A549 (cell line): ENCODE results near the gene GNB1L. TPM values are rescaled to one million over a fixed set of nuclear protein-coding genes. Genes with fewer than 3 reads are reported as not detected.

Experiments
- ATAC-seq, 2 experiments: fragments of 200-7000 bp in 1 of 2; fragments of >200 bp in 1 of 2; cut with Nextera tagmentation in 1 of 2; cut with Tn5 transposase in 1 of 2; 3 replicates each; pipeline versions ENCODE4 v1.8.0 to v1.9.1; 2018 to 2020; ENCODE audit warnings: mild to moderate bottlenecking in 1 of 2, moderate library complexity in 1 of 2
- CTCF ChIA-PET: fragments of 300-600 bp; sonication (Branson Sonifier 250); formaldehyde crosslinking; extraction: SDS; loops from one replicate; lab custom pipeline; 2021; ENCODE audit warnings: antibody characterized with exemption, inconsistent platforms; lab: Yijun Ruan, JAX
- POLR2A ChIA-PET: fragments of 350-600 bp; formaldehyde crosslinking; extraction: SDS; loops from one replicate; lab custom pipeline; 2021; ENCODE audit warnings: antibody characterized with exemption, inconsistent platforms; lab: Yijun Ruan, JAX
- DNase-seq, 2 experiments: peaks; one replicate each; pipeline versions ENCODE4 v3.0.0 to v3.0.0-alpha.2; 2011 to 2016; ENCODE audit warnings: low read depth in 1 of 2, low spot score in 1 of 2
- FAIRE-seq: peaks from 2 replicates; lab custom pipeline; 2011; peaks lifted over from hg19 to GRCh38; lab: Jason Lieb, UNC
- H3K27ac ChIP-seq, 2 experiments: fragments of >200 bp; sonication (Bioruptor Twin); formaldehyde crosslinking; 3 replicates each; pipeline ENCODE4 v1.5.1; 2016 to 2017
- H3K4me1 ChIP-seq: fragments of >200 bp; sonication (Bioruptor Twin); formaldehyde crosslinking; 3 replicates; pipeline ENCODE4 v1.6.1; 2016
- H3K4me2 ChIP-seq: fragments of >200 bp; sonication (Bioruptor Twin); formaldehyde crosslinking; 3 replicates; pipeline ENCODE4 v1.6.1; 2016
- H3K4me3 ChIP-seq: fragments of >200 bp; sonication (Bioruptor Twin); formaldehyde crosslinking; 3 replicates; pipeline ENCODE4 v1.5.1; 2016
- H3K9me3 ChIP-seq: fragments of >200 bp; sonication (Bioruptor Twin); formaldehyde crosslinking; 3 replicates; pipeline ENCODE4 v1.6.1; 2016
- CEBPB ChIP-seq, 2 experiments: fragments of >200 bp in 1 of 2; sonication (Bioruptor Twin) in 1 of 2; formaldehyde crosslinking in 1 of 2; IDR thresholded peaks; 2 replicates each; pipeline ENCODE4 v1.6.1; 2012 to 2016
- CHD2 ChIP-seq: fragments of 150-350 bp; IDR thresholded peaks from 2 replicates; pipeline ENCODE4 v1.6.1; 2014; ENCODE audit warnings: low read length; ENCODE audit not compliant: partially characterized antibody
- CHD4 ChIP-seq: fragments of 200-600 bp; sonication (generic); IDR thresholded peaks from 2 replicates; pipeline ENCODE4 v1.6.1; 2016; ENCODE audit warnings: antibody characterized with exemption, mild to moderate bottlenecking, borderline replicate concordance
- EHF ChIP-seq: fragments of 250-450 bp; sonication (Bioruptor Pico); IDR thresholded peaks from 2 replicates; pipeline ENCODE4 v1.5.0; 2020; ENCODE audit warnings: mild to moderate bottlenecking
- EHMT2 ChIP-seq: fragments of 200-600 bp; sonication (generic); IDR thresholded peaks from 2 replicates; pipeline ENCODE4 v1.6.1; 2016; ENCODE audit warnings: antibody characterized with exemption, low read depth, mild to moderate bottlenecking, moderate library complexity
- EP300 ChIP-seq, 2 experiments: fragments of >200 bp; sonication (Bioruptor Twin); formaldehyde crosslinking; IDR thresholded peaks; 2 replicates in 1 of 2; 3 replicates in 1 of 2; pipeline ENCODE4 v1.6.1; 2016 to 2017
- ESRRA ChIP-seq: fragments of 150-350 bp; IDR thresholded peaks from 2 replicates; pipeline ENCODE4 v1.6.1; 2014; ENCODE audit warnings: mild to moderate bottlenecking, low read length, borderline replicate concordance
- FOSB ChIP-seq: fragments of 250-450 bp; sonication (Bioruptor Pico); IDR thresholded peaks from 2 replicates; pipeline ENCODE4 v1.5.0; 2020; ENCODE audit warnings: mild to moderate bottlenecking, moderate library complexity
- HOXA7 ChIP-seq: fragments of 250-450 bp; sonication (Bioruptor Pico); IDR thresholded peaks from 2 replicates; pipeline ENCODE4 v1.5.0; 2020; ENCODE audit warnings: mild to moderate bottlenecking, moderate library complexity
- HOXB13 ChIP-seq: fragments of 250-450 bp; sonication (Bioruptor Pico); IDR thresholded peaks from 2 replicates; pipeline ENCODE4 v1.5.0; 2020; ENCODE audit warnings: low read depth, mild to moderate bottlenecking, moderate library complexity
- JUN ChIP-seq, 2 experiments: fragments of >200 bp; sonication (Bioruptor Twin); formaldehyde crosslinking; IDR thresholded peaks; 2 replicates in 1 of 2; 3 replicates in 1 of 2; pipeline ENCODE4 v1.6.1; 2016 to 2017
- JUNB ChIP-seq: fragments of >200 bp; sonication (Bioruptor Twin); formaldehyde crosslinking; IDR thresholded peaks from 2 replicates; pipeline ENCODE4 v1.6.1; 2016
- KDM1A ChIP-seq: fragments of 200-600 bp; sonication (generic); IDR thresholded peaks from 2 replicates; pipeline ENCODE4 v1.6.1; 2016; ENCODE audit warnings: low read depth, mild to moderate bottlenecking
- MAZ ChIP-seq: fragments of 150-350 bp; IDR thresholded peaks from 2 replicates; pipeline ENCODE4 v1.6.1; 2014; ENCODE audit warnings: antibody characterized with exemption, low read depth, low read length, borderline replicate concordance
- MYC ChIP-seq: IDR thresholded peaks from 2 replicates; pipeline ENCODE4 v1.6.1; 2012; ENCODE audit warnings: mild to moderate bottlenecking, inconsistent platforms, low read length, improper control_type of control experiment, borderline replicate concordance
- PHF8 ChIP-seq: fragments of 200-600 bp; sonication (generic); IDR thresholded peaks from 2 replicates; pipeline ENCODE4 v1.6.1; 2016; ENCODE audit warnings: low read depth, mild to moderate bottlenecking, antibody characterized with exemption, moderate library complexity, borderline replicate concordance
- RAD21 ChIP-seq, 2 experiments: fragments of >200 bp in 1 of 2; sonication (Bioruptor Twin) in 1 of 2; formaldehyde crosslinking in 1 of 2; IDR thresholded peaks in 1 of 2; conservative IDR thresholded peaks in 1 of 2; 2 replicates in 1 of 2; 3 replicates in 1 of 2; pipeline ENCODE4 v1.6.1; 2012 to 2018; ENCODE audit warnings: inconsistent platforms in 1 of 2
- RCOR1 ChIP-seq: fragments of 150-350 bp; IDR thresholded peaks from 2 replicates; pipeline ENCODE4 v1.6.1; 2014; ENCODE audit warnings: antibody characterized with exemption, low read length, low read depth
- RFX5 ChIP-seq: fragments of 450-650 bp; IDR thresholded peaks from 2 replicates; pipeline ENCODE4 v1.7.1; 2014; ENCODE audit warnings: antibody characterized with exemption, mild to moderate bottlenecking, moderate library complexity
- RNF2 ChIP-seq: fragments of 200-600 bp; sonication (generic); IDR thresholded peaks from 2 replicates; pipeline ENCODE4 v1.6.1; 2016; ENCODE audit warnings: low read depth, mild to moderate bottlenecking, antibody characterized with exemption, moderate library complexity, borderline replicate concordance
- SMC3 ChIP-seq: fragments of >200 bp; sonication (Bioruptor Twin); formaldehyde crosslinking; IDR thresholded peaks from 3 replicates; pipeline ENCODE4 v1.6.1; 2018; ENCODE audit warnings: inconsistent platforms
- TFCP2L1 ChIP-seq: fragments of 250-450 bp; sonication (Bioruptor Pico); IDR thresholded peaks from 2 replicates; pipeline ENCODE4 v1.5.0; 2021; ENCODE audit warnings: mild to moderate bottlenecking
- ZC3H11A ChIP-seq: fragments of 450-650 bp; IDR thresholded peaks from 2 replicates; pipeline ENCODE4 v1.6.1; 2014; ENCODE audit warnings: antibody characterized with exemption, mild to moderate bottlenecking
- WGBS: methylation state at CpG from one replicate; pipeline ENCODE4 v1.1.6; 2017; ENCODE audit errors: missing lambda C conversion rate; 5-methylcytosine and 5-hydroxymethylcytosine counted together
- polyA plus RNA-seq, 4 experiments: library from polyadenylated mRNA; depleted of rRNA in 3 of 4; stranded (reverse); fragments of >200 nt; fragmentation: RNase III in 1 of 4; extraction: RNeasy Plus Mini Kit Qiagen cat#74134 plus additional on column Dnase treatment in 1 of 4; gene quantifications; 2 replicates in 3 of 4; 3 replicates in 1 of 4; pipeline ENCODE4 v1.2.3, GENCODE V29; 2011 to 2017
- TF ChIP-seq, protein P1 (sequence below): fragments of >200 bp; sonication (Bioruptor Twin); formaldehyde crosslinking; IDR thresholded peaks from 3 replicates; pipeline ENCODE4 v1.6.1; 2016
- TF ChIP-seq, protein P2 (sequence below): fragments of 150-350 bp; IDR thresholded peaks from 2 replicates; pipeline ENCODE4 v1.6.1; 2014; ENCODE audit warnings: low read depth, mild to moderate bottlenecking, low read length
- TF ChIP-seq, protein P3 (sequence below): fragments of 250-450 bp; sonication (Bioruptor Pico); IDR thresholded peaks from 2 replicates; pipeline ENCODE4 v1.5.0; 2020; ENCODE audit warnings: low read depth, mild to moderate bottlenecking, moderate library complexity
- TF ChIP-seq, protein P4 (sequence below): fragments of >200 bp; sonication (Bioruptor Twin); formaldehyde crosslinking; IDR thresholded peaks from 2 replicates; pipeline ENCODE4 v1.6.1; 2016

The GNB1L gene
- polyA plus RNA-seq, 2 of the 4 experiments (the other 2 are of a cell fraction): 1.8 to 10.3 TPM

DNA sequence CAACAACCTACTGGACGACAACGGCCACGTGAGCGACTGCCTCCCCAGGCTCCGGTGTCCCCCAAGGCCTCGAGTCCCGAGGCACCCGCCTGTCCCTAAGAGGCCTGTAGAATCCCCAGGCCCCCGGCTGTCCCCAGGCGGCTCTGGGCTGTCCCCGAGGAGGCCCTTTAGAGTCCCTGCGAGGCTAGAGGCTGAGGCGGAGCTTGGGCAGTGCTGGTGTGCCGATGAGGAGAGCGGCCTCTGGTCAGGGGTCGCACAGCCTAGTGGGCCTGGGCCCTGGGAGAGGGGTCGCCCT lies 90.4 kb downstream of the GNB1L start:
- TF ChIP-seq, protein P1, sequence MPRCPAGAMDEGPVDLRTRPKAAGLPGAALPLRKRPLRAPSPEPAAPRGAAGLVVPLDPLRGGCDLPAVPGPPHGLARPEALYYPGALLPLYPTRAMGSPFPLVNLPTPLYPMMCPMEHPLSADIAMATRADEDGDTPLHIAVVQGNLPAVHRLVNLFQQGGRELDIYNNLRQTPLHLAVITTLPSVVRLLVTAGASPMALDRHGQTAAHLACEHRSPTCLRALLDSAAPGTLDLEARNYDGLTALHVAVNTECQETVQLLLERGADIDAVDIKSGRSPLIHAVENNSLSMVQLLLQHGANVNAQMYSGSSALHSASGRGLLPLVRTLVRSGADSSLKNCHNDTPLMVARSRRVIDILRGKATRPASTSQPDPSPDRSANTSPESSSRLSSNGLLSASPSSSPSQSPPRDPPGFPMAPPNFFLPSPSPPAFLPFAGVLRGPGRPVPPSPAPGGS: no peak
- TF ChIP-seq EHF (CRISPR knock-in tag) (no peak), EHMT2 (no peak), SMC3 (no peak), MYC (no peak), HOXB13 (no peak), RFX5 (no peak), RCOR1 (no peak), CHD2 (no peak), HOXA7 (no peak), ESRRA (no peak), RNF2 (no peak), MAZ (no peak), ZC3H11A (no peak), CEBPB (IDR thresholded peaks at IDR 0.05) (no peak), EP300 (IDR thresholded peaks at IDR 0.05) (no peak)
- TF ChIP-seq, protein P2, sequence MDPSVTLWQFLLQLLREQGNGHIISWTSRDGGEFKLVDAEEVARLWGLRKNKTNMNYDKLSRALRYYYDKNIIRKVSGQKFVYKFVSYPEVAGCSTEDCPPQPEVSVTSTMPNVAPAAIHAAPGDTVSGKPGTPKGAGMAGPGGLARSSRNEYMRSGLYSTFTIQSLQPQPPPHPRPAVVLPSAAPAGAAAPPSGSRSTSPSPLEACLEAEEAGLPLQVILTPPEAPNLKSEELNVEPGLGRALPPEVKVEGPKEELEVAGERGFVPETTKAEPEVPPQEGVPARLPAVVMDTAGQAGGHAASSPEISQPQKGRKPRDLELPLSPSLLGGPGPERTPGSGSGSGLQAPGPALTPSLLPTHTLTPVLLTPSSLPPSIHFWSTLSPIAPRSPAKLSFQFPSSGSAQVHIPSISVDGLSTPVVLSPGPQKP: no peak
- TF ChIP-seq, protein P3, sequence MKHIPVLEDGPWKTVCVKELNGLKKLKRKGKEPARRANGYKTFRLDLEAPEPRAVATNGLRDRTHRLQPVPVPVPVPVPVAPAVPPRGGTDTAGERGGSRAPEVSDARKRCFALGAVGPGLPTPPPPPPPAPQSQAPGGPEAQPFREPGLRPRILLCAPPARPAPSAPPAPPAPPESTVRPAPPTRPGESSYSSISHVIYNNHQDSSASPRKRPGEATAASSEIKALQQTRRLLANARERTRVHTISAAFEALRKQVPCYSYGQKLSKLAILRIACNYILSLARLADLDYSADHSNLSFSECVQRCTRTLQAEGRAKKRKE (CRISPR knock-in tag): no peak
- H3K4me1 ChIP-seq: no peaks in the 10 kb centered on the region; the same call in 2 of the 3 replicates
- no peak overlapping the region for H3K4me3 ChIP-seq
- H3K9me3 ChIP-seq: no peaks in the 10 kb centered on the region
- ChIA-PET CTCF (interaction anchor here (0.8 to 2.8 kb wide), 3 partner anchors 9 to 146 kb away, joined by 3 to 11 read pairs (median 5); no protein-coding TSS in a partner anchor), POLR2A (no interaction called here)
- DNase-seq: no peak
- no peak overlapping the region for H3K4me2 ChIP-seq
- 96% methylated on average over 3 of the region's 17 CpGs for WGBS
- H3K27ac ChIP-seq: no peak overlapping the region
- FAIRE-seq: no peak
- no peak for ATAC-seq

DNA sequence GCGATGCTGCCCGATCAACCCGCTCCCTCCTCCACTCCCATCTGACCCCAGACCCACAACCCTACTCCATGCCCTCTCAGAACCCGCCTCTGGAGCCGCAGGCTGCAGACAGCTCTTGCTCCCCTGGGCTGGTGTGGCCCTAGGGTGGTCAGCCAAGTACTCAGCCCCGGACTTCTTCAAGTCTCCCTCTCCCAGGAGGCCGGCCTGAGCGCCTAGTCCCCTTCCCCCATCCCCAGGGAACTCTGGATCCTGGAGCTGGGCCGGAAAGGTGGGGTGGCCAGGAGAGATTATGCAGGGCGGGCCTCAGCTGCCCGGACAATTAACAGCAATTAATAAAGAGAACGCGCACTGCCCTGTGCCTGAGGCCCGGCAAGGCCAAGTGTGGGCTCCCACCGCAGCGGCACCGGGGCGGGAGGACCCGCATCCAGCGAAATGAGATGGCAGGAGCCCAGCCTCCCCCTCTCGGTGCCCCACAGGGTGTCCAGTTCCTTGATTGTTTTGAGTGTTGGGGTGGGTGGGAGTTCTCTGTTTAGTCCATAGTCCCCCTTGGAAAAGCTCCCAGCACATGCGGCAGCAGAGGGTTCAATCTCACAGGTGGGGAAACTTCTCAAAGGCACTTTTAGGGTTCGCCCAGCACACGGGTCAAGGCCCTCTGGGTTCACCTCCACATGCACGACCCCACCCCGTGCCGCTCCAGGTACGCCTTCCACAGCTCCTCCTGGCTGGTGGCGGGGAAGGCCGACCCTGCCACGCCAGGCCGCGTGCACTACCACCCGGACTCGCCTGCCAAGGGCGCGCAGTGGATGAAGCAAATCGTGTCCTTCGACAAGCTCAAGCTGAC lies 91.0 kb downstream of the GNB1L start:
- Histone ChIP-seq H3K4me3 (no peak overlapping the region), H3K4me2 (no peak overlapping the region), H3K4me1 (no peaks in the 10 kb centered on the region; the same call in 2 of the 3 replicates), H3K27ac (no peak overlapping the region), H3K9me3 (no peaks in the 10 kb centered on the region)
- ChIA-PET CTCF (interaction anchor here (0.8 to 2.8 kb wide), 4 partner anchors 9 to 147 kb away, joined by 3 to 11 read pairs (median 8); no protein-coding TSS in a partner anchor), POLR2A (no interaction called here)
- 93% methylated on average over 34 of the region's 39 CpGs for WGBS
- ATAC-seq (no peak), FAIRE-seq (no peak), DNase-seq (no peak)
- TF ChIP-seq EHMT2: no peak
- TF ChIP-seq CHD4: no peak
- TF ChIP-seq JUNB: no peak
- TF ChIP-seq PHF8: no peak
- TF ChIP-seq, protein P4, sequence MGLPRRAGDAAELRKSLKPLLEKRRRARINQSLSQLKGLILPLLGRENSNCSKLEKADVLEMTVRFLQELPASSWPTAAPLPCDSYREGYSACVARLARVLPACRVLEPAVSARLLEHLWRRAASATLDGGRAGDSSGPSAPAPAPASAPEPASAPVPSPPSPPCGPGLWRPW: no peak
- no peak for TF ChIP-seq KDM1A
- TF ChIP-seq RNF2: no peak
- no peak for TF ChIP-seq RAD21 (conservative IDR thresholded peaks at IDR 0.05 in 1 of 2, IDR thresholded peaks at IDR 0.05 in 1 of 2)
- no peak for TF ChIP-seq HOXB13
- no peak for TF ChIP-seq TFCP2L1 (CRISPR knock-in tag)
- TF ChIP-seq, protein P3 (CRISPR knock-in tag): no peak
- TF ChIP-seq JUN (IDR thresholded peaks at IDR 0.05): no peak
- no peak for TF ChIP-seq FOSB (CRISPR knock-in tag)
- no peak for TF ChIP-seq EP300 (IDR thresholded peaks at IDR 0.05)
